ENCODE results near the gene PIP5K1C.

DNA sequence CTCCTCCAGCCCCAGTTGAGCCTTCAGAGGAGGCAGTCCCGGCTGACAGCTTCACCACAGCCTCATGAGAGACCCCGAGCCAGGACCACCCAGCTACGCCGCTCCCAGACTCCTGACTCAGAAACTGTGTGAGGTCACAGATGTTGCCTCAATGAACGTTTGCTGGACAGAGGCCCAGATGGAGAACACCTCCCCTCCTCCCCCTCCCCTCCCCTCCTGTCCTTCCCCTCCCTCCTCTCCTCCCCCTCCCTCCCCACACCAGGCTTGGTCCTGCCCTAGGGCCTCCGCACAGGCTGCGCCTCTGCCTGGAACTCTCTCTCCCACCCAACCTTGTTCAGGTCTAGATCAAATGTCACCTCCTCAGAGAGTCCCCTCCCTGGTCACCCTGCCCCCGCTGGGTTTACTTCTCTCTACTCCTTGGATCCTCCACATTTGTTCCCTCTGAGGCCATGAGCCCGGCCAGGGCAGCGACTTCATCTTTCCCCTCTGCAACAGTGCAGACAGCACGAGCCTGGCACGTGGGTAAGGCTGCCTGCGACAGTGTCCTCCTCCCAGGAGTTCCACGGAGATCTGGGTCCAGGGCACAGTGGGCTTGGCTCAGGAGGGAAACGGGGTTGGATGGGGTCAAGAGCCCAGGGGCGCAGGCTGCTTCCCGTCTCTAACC is 17.4 kb downstream of the PIP5K1C start:
- TF ChIP-seq, protein P1, sequence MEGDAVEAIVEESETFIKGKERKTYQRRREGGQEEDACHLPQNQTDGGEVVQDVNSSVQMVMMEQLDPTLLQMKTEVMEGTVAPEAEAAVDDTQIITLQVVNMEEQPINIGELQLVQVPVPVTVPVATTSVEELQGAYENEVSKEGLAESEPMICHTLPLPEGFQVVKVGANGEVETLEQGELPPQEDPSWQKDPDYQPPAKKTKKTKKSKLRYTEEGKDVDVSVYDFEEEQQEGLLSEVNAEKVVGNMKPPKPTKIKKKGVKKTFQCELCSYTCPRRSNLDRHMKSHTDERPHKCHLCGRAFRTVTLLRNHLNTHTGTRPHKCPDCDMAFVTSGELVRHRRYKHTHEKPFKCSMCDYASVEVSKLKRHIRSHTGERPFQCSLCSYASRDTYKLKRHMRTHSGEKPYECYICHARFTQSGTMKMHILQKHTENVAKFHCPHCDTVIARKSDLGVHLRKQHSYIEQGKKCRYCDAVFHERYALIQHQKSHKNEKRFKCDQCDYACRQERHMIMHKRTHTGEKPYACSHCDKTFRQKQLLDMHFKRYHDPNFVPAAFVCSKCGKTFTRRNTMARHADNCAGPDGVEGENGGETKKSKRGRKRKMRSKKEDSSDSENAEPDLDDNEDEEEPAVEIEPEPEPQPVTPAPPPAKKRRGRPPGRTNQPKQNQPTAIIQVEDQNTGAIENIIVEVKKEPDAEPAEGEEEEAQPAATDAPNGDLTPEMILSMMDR (IDR thresholded peaks at IDR 0.05): no peak
- TF ChIP-seq NFE2L2 (conservative IDR thresholded peaks at IDR 0.05; ENCODE audit: low read length) (no peak), RAD21 (conservative IDR thresholded peaks at IDR 0.05 in 1 of 2, IDR thresholded peaks at IDR 0.05 in 1 of 2) (no peak), POLR2A (IDR thresholded peaks at IDR 0.05; ENCODE audit: low read length) (no peak)

Measured in A549 (cell line).